Activated naive CD4-positive, alpha-beta T cell treated with anti-CD3 and anti-CD28 coated beads, Interleukin-2, amount 10 ng/mL, durations not matched to agents 7 days and 5 days (primary cell): Measurements from ENCODE around the gene ZBTB3.
"Not testable (repeated sequence)": the region's sequence is repeated elsewhere in the genome, so short reads cannot be mapped to it uniquely, and the experiment has no call there.

Experiments
- CTCF ChIA-PET: fragments of 350-600 bp; sonication (Branson Sonifier 250); formaldehyde crosslinking; loops from one replicate; lab custom pipeline; 2021; ENCODE audit warnings: antibody characterized with exemption; lab: Charles Lee
- DNase-seq: peaks from one replicate; pipeline ENCODE4 v3.0.0-alpha.2; 2020
- H3K27ac Mint-ChIP-seq: one replicate; pipeline ENCODE4 v1.8.0; 2021; ENCODE audit warnings: mild to moderate bottlenecking, moderate library complexity, mixed read lengths
- H3K27me3 Mint-ChIP-seq: one replicate; pipeline ENCODE4 v1.8.0; 2021; ENCODE audit warnings: mild to moderate bottlenecking, mixed read lengths
- H3K36me3 Mint-ChIP-seq: one replicate; pipeline ENCODE4 v1.8.0; 2021; ENCODE audit warnings: mixed read lengths
- H3K4me1 Mint-ChIP-seq: one replicate; pipeline ENCODE4 v1.8.0; 2021; ENCODE audit warnings: mixed read lengths
- H3K4me3 Mint-ChIP-seq: one replicate; pipeline ENCODE4 v1.8.0; 2021; ENCODE audit warnings: mild to moderate bottlenecking, moderate library complexity, mixed read lengths
- H3K9me3 Mint-ChIP-seq: one replicate; pipeline ENCODE4 v1.8.0; 2021; ENCODE audit warnings: mixed read lengths

The ZBTB3 gene

GRCh38 chr11:62778441-62778840, 24.5 kb upstream of the ZBTB3 start:
- Mint-ChIP-seq H3K27me3 (no peaks in the 10 kb centered on the region), H3K36me3 (peaks cover 31% of the 10 kb centered on the region), H3K9me3 (no peaks in the 10 kb centered on the region), H3K27ac (no peak overlapping the region), H3K4me1 (peaks cover 13% of the 10 kb centered on the region), H3K4me3 (no peak overlapping the region)
- CTCF ChIA-PET, result interaction anchor here (1.0 to 10.4 kb wide), 2 partner anchors 8 to 67 kb away, joined by 3 to 65 read pairs; partner anchors contain the start of gene TMEM179B
- no peak for DNase-seq

GRCh38 chr11:62777389-62777788, 23.4 kb upstream of the ZBTB3 start:
- CTCF ChIA-PET, result interaction anchor here (10.4 kb wide), 1 partner anchor 9 kb away, joined by 65 read pairs; the partner anchor contains the start of gene TMEM179B
- no peak for DNase-seq
- Mint-ChIP-seq H3K36me3 (peaks cover 24% of the 10 kb centered on the region), H3K4me1 (peaks cover 14% of the 10 kb centered on the region), H3K27ac (no peak overlapping the region), H3K4me3 (no peak overlapping the region), H3K27me3 (no peaks in the 10 kb centered on the region), H3K9me3 (no peaks in the 10 kb centered on the region)

GRCh38 chr11:62775646-62776045, 21.7 kb upstream of the ZBTB3 start:
- Mint-ChIP-seq H3K36me3 (peaks cover 24% of the 10 kb centered on the region), H3K4me1 (peaks cover 27% of the 10 kb centered on the region), H3K27ac (no peak overlapping the region), H3K9me3 (no peaks in the 10 kb centered on the region), H3K4me3 (no peak overlapping the region), H3K27me3 (no peaks in the 10 kb centered on the region)
- CTCF ChIA-PET, result interaction anchor here (1.6 to 10.4 kb wide), 2 partner anchors 11 to 48 kb away, joined by 4 to 65 read pairs; partner anchors contain the start of genes HNRNPUL2 and TMEM179B
- no peak for DNase-seq

GRCh38 chr11:62774407-62774806, 20.4 kb upstream of the ZBTB3 start:
- H3K27ac Mint-ChIP-seq, result no peak overlapping the region
- DNase-seq, result no peak
- CTCF ChIA-PET, result interaction anchor here (10.4 kb wide), 1 partner anchor 12 kb away, joined by 65 read pairs; the partner anchor contains the start of gene TMEM179B
- no peaks in the 10 kb centered on the region for H3K27me3 Mint-ChIP-seq
- H3K36me3 Mint-ChIP-seq, result peaks cover 25% of the 10 kb centered on the region
- no peak overlapping the region for H3K4me3 Mint-ChIP-seq
- peaks cover 39% of the 10 kb centered on the region for H3K4me1 Mint-ChIP-seq
- no peaks in the 10 kb centered on the region for H3K9me3 Mint-ChIP-seq

GRCh38 chr11:62771144-62772021, 17.4 kb upstream of the ZBTB3 start, which contains the start of gene TAF6L:
Gene TAF6L (plus strand): TSS chr11:62771396. CDS start chr11:62775784, 4,388 bp downstream.
- CTCF ChIA-PET, result interaction anchor here (0.6 to 10.4 kb wide), 5 partner anchors 9 to 107 kb away, joined by 3 to 65 read pairs (median 10); partner anchors contain the start of genes C11orf98, CSKMT, POLR2G and TMEM179B
- Mint-ChIP-seq H3K4me3 (peak within 1 kb of the TSS; percentile 90), H3K27me3 (no peaks in the 10 kb centered on the region), H3K27ac (peak within 1 kb of the TSS; percentile 94), H3K4me1 (peaks cover 36% of the 10 kb centered on the region), H3K9me3 (no peaks in the 10 kb centered on the region), H3K36me3 (peaks cover 19% of the 10 kb centered on the region)
- peak; percentile 97 for DNase-seq

GRCh38 chr11:62770778-62771143, 16.8 kb upstream of the ZBTB3 start:
- peak overlapping the region; percentile 90 for H3K4me3 Mint-ChIP-seq
- no peaks in the 10 kb centered on the region for H3K27me3 Mint-ChIP-seq
- no peaks in the 10 kb centered on the region for H3K9me3 Mint-ChIP-seq
- H3K36me3 Mint-ChIP-seq, result peaks cover 18% of the 10 kb centered on the region
- DNase-seq, result peak; percentile 47
- peak overlapping the region; percentile 94 for H3K27ac Mint-ChIP-seq
- peaks cover 36% of the 10 kb centered on the region for H3K4me1 Mint-ChIP-seq
- CTCF ChIA-PET, result interaction anchor here (0.6 to 10.4 kb wide), 5 partner anchors 9 to 106 kb away, joined by 3 to 65 read pairs (median 10); partner anchors contain the start of genes C11orf98, CSKMT, POLR2G and TMEM179B

GRCh38 chr11:62760867-62761227, 6.9 kb upstream of the ZBTB3 start:
- Mint-ChIP-seq H3K4me1 (peaks cover 23% of the 10 kb centered on the region), H3K4me3 (peak overlapping the region; percentile 96), H3K27ac (peak overlapping the region; percentile 94), H3K36me3 (peaks cover 16% of the 10 kb centered on the region)
- not testable (repeated sequence) for H3K9me3 Mint-ChIP-seq, H3K27me3 Mint-ChIP-seq
- CTCF ChIA-PET, result interaction anchor here (0.7 to 2.2 kb wide), 3 partner anchors 15 to 32 kb away, joined by 3 to 9 read pairs (median 3); partner anchors contain the start of genes TMEM179B and TTC9C
- DNase-seq, result peak; percentile 33

GRCh38 chr11:62757846-62758788, 4.2 kb upstream of the ZBTB3 start:
- H3K4me1 Mint-ChIP-seq, result peaks cover 29% of the 10 kb centered on the region
- no peaks in the 10 kb centered on the region for H3K9me3 Mint-ChIP-seq
- H3K27me3 Mint-ChIP-seq, result peaks cover 8% of the 10 kb centered on the region
- H3K27ac Mint-ChIP-seq, result no peak overlapping the region
- no peak for DNase-seq
- CTCF ChIA-PET, result interaction anchor here (2.5 kb wide), 1 partner anchor 11 kb away, joined by 19 read pairs; the partner anchor contains the start of gene TAF6L
- peaks cover 10% of the 10 kb centered on the region for H3K36me3 Mint-ChIP-seq
- H3K4me3 Mint-ChIP-seq, result no peak overlapping the region

GRCh38 chr11:62755086-62755615, 1.2 kb upstream of the ZBTB3 start:
- H3K4me1 Mint-ChIP-seq, result peaks cover 26% of the 10 kb centered on the region
- H3K27me3 Mint-ChIP-seq, result peaks cover 8% of the 10 kb centered on the region
- H3K27ac Mint-ChIP-seq, result peak overlapping the region; percentile 71
- H3K36me3 Mint-ChIP-seq, result peaks cover 6% of the 10 kb centered on the region
- H3K4me3 Mint-ChIP-seq, result peak overlapping the region; percentile 47
- no peaks in the 10 kb centered on the region for H3K9me3 Mint-ChIP-seq
- CTCF ChIA-PET, result interaction anchor here (1.5 to 2.5 kb wide), 2 partner anchors 31 to 213 kb away, joined by 3 to 11 read pairs; no protein-coding TSS in a partner anchor
- no peak for DNase-seq

GRCh38 chr11:62752994-62753735, 795 bp downstream of the ZBTB3 start:
- Mint-ChIP-seq H3K4me3 (peak overlapping the region; percentile 87), H3K27ac (peak overlapping the region; percentile 94), H3K4me1 (peaks cover 38% of the 10 kb centered on the region), H3K36me3 (peaks cover 12% of the 10 kb centered on the region), H3K27me3 (peaks cover 4% of the 10 kb centered on the region), H3K9me3 (no peaks in the 10 kb centered on the region)
- CTCF ChIA-PET, result interaction anchor here (0.9 to 2.5 kb wide), 6 partner anchors 9 to 211 kb away, joined by 3 to 11 read pairs (median 4); partner anchors contain the start of gene POLR2G
- no peak for DNase-seq

- H3K36me3 Mint-ChIP-seq, result peaks cover 12% of the 10 kb centered on the region
- H3K27ac Mint-ChIP-seq, result peak overlapping the region; percentile 63
- CTCF ChIA-PET, result interaction anchor here (0.6 kb wide), 1 partner anchor 167 kb away, joined by 3 read pairs; no protein-coding TSS in a partner anchor
These were observed 1.7 kb downstream of the ZBTB3 start for GRCh38 chr11:62752177-62752785.

GRCh38 chr11:62749931-62750330, 4.0 kb downstream of the ZBTB3 start:
- H3K27me3 Mint-ChIP-seq, DNase-seq, H3K27ac Mint-ChIP-seq, CTCF ChIA-PET, H3K9me3 Mint-ChIP-seq, H3K4me3 Mint-ChIP-seq: not testable (repeated sequence)
- H3K36me3 Mint-ChIP-seq, result peaks cover 12% of the 10 kb centered on the region
- H3K4me1 Mint-ChIP-seq, result peaks cover 35% of the 10 kb centered on the region

More at GRCh38 chr11:62752177-62752785, 1.7 kb downstream of the ZBTB3 start:
- Mint-ChIP-seq H3K9me3 (no peaks in the 10 kb centered on the region), H3K4me1 (peaks cover 38% of the 10 kb centered on the region), H3K27me3 (peaks cover 2% of the 10 kb centered on the region), H3K4me3 (peak overlapping the region; percentile 87)
- no peak for DNase-seq
